Heart right ventricle (tissue), 16 donors: Measurements from ENCODE around the gene SPINK6. TPM values are rescaled to one million over a fixed set of nuclear protein-coding genes. Genes with fewer than 3 reads are reported as not detected.

ENCODE experiments used
- ATAC-seq, 8 donors: fragments of 200-7000 bp; cut with Tn5 transposase; one replicate each; pipeline ENCODE4 v1.9.1; 2020; ENCODE audit warnings: mild to moderate bottlenecking in 8 of 8, moderate library complexity in 8 of 8, moderate number of reproducible peaks in 1 of 8
- DNase-seq, 2 donors: peaks; one replicate each; pipeline ENCODE4 v3.0.0-alpha.2; 2020
- H3K27ac ChIP-seq, 10 donors: fragments of 200-600 bp; sonication (generic) in 2 of 10; one replicate each; pipeline versions ENCODE4 v1.5.0 to v1.8.0; 2020 to 2022; ENCODE audit warnings: mild to moderate bottlenecking in 3 of 10
- H3K27me3 ChIP-seq, 7 donors: fragments of 200-600 bp; one replicate each; pipeline ENCODE4 v1.8.0; 2021 to 2022; ENCODE audit warnings: mild to moderate bottlenecking in 2 of 7
- H3K36me3 ChIP-seq, 9 donors: fragments of 200-600 bp; sonication (generic) in 1 of 9; one replicate each; pipeline versions ENCODE4 v1.5.0 to v1.8.0; 2020 to 2022; ENCODE audit warnings: mild to moderate bottlenecking in 2 of 9
- H3K4me1 ChIP-seq, 9 donors: fragments of 200-600 bp; sonication (generic) in 1 of 9; one replicate each; pipeline versions ENCODE4 v1.5.0 to v1.8.0; 2020 to 2022; ENCODE audit warnings: mild to moderate bottlenecking in 4 of 9
- H3K4me3 ChIP-seq, 10 donors: fragments of 200-600 bp; sonication (generic) in 2 of 10; one replicate each; pipeline versions ENCODE4 v1.5.0 to v1.8.0; 2020 to 2022; ENCODE audit warnings: mild to moderate bottlenecking in 7 of 10, moderate library complexity in 2 of 10
- H3K9me3 ChIP-seq, 11 donors: fragments of 200-600 bp in 10 of 11; sonication (generic) in 2 of 11; one replicate each; pipeline versions ENCODE4 v1.5.0 to v1.8.0; 2013 to 2022; ENCODE audit warnings: mild to moderate bottlenecking in 2 of 11, control low read depth in 1 of 11, moderate library complexity in 1 of 11
- WGBS, 2 donors: extraction: QIAGEN DNeasy Blood & Tissue Kit; methylation state at CpG; one replicate each; pipeline ENCODE4 v1.1.7; 2013; ENCODE audit warnings: inconsistent platforms in 1 of 2; 5-methylcytosine and 5-hydroxymethylcytosine counted together
- intact Hi-C, 10 donors: fragments of 100-400 bp; cut with DNase I; formaldehyde crosslinking; loops; one replicate each; pipeline versions ENCODE4 v1.11.1 to v1.14.2; 2022
- polyA plus RNA-seq, 2 donors: library from polyadenylated mRNA; stranded (reverse); fragments of 200-250 nt; gene quantifications; one replicate each; pipeline ENCODE4 v1.2.3, GENCODE V29; 2013
- total RNA-seq, 10 donors: library from RNA; stranded (reverse); fragmentation: NEBNext Ultra II Directional in 3 of 10; extraction: Animal tissue kit (Norgen Biotek cat#: 25700) in 3 of 10; gene quantifications; one replicate each; pipeline versions ENCODE4 v1.2.1 to v1.2.4, GENCODE V29; 2021 to 2023
- TF ChIP-seq, protein P1 (sequence below), 9 donors: fragments of 200-600 bp; sonication (generic) in 2 of 9; IDR thresholded peaks; one replicate each; pipeline versions ENCODE4 v1.5.0 to v1.8.0; 2021 to 2022; ENCODE audit warnings: antibody characterized with exemption in 9 of 9, mild to moderate bottlenecking in 5 of 9, moderate library complexity in 1 of 9
- donor health status: Arrhythmogenic right ventricular cardiomyopathy.
- donor health status: ischemic (EF 13 %, LVEDD 7.1; RV severe dilation, severe dysfunction).
- donor health status: healthy with polysubstance abuse.
- donor health status: DM: no; HTN: yes; CAD: no.
- donor health status: DM: no; HTN: no; CAD: no.
- donor health status: ischemic (EF 25% LVEDD 6.9; RV normal size, moderate dysfunction).
- donor health status: ischemic (EF 25% LVEDD 5.7; RV mildly dilated, moderate dysfunction).
- donor health status: healthy.
- donor health status: DM: yes; HTN: yes; CAD: no.
- donor health status: Ischemic cardiomyopathy.
- donor health status: ischemic (EF 35%, LVEDD 5.7; RV mildly dilated, moderate dysfunction).
- donor health status: nonischemic (EF 11% LVEDD 7.7; RV severe dilation, severe dysfunction).
- donor health status: DM: yes; HTN: yes; CAD: no.
- donor health status: PGD.
- donor health status: ischemic (EF 29% LVEDD 5.4; RV normal size, mild dysfunction).
- donor health status: nonischemic (EF 23%, LVEDD 6.1; RV moderate dilation, normal function).

The SPINK6 gene
- total and polyA plus RNA-seq, 12 donors = not detected

- no peaks in the 10 kb centered on the region for H3K9me3 ChIP-seq
- TF ChIP-seq, protein P1, sequence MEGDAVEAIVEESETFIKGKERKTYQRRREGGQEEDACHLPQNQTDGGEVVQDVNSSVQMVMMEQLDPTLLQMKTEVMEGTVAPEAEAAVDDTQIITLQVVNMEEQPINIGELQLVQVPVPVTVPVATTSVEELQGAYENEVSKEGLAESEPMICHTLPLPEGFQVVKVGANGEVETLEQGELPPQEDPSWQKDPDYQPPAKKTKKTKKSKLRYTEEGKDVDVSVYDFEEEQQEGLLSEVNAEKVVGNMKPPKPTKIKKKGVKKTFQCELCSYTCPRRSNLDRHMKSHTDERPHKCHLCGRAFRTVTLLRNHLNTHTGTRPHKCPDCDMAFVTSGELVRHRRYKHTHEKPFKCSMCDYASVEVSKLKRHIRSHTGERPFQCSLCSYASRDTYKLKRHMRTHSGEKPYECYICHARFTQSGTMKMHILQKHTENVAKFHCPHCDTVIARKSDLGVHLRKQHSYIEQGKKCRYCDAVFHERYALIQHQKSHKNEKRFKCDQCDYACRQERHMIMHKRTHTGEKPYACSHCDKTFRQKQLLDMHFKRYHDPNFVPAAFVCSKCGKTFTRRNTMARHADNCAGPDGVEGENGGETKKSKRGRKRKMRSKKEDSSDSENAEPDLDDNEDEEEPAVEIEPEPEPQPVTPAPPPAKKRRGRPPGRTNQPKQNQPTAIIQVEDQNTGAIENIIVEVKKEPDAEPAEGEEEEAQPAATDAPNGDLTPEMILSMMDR (IDR thresholded peaks at IDR 0.05) = no peak
- H3K4me3 ChIP-seq = no peak overlapping the region
- H3K4me1 ChIP-seq = no peaks in the 10 kb centered on the region
- intact Hi-C loops = no loop called here
- ATAC-seq (no peak), DNase-seq (no peak)
- WGBS, 2 donors = 88 to 89% methylated on average over 4 of the region's 4 CpGs
- H3K27ac ChIP-seq = no peak overlapping the region
- H3K27me3 ChIP-seq = no peaks in the 10 kb centered on the region
- no peaks in the 10 kb centered on the region for H3K36me3 ChIP-seq
Measured at GRCh38 chr5:148166550-148167283, 36.1 kb upstream of the SPINK6 start.

DNA sequence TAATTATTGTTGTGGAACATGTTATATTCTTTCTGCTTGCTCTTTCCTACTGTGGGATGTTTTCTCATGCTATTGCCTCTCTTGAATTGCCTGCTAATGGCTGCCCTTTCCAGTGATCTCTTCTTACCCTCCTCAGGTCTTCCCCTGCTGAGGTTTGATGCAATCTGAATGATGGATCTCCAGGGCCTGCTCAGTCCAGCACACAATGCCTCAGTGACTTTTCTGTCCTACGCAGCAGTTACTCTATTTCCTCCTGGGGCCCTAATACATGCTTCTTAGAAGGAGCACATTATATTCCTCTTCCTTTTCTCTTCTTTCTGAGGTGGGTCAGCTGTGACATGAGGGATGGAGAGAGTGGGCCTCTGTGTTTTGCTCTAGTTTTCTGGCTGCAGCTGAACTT lies 34.6 kb upstream of the SPINK6 start, which contains the start of gene SPINK14:
Gene SPINK14, plus strand, starts transcription at position 301 of the 400 bp plus-strand sequence. CDS start 1,187 bp downstream, outside the sequence.
- ATAC-seq = no peak
- 94 to 97% methylated on average over 1 of the region's 1 CpG for WGBS, 2 donors
- DNase-seq = no peak
- no peaks in the 10 kb centered on the region for H3K36me3 ChIP-seq
- intact Hi-C loops = no loop called here
- H3K4me3 ChIP-seq = no peak within 1 kb of the TSS
- TF ChIP-seq, protein P1 (IDR thresholded peaks at IDR 0.05) = no peak
- H3K27ac ChIP-seq = no peak within 1 kb of the TSS
- no peaks in the 10 kb centered on the region for H3K4me1 ChIP-seq
- H3K27me3 ChIP-seq = no peaks in the 10 kb centered on the region
- H3K9me3 ChIP-seq = no peaks in the 10 kb centered on the region

- Histone ChIP-seq H3K27me3 (no peaks in the 10 kb centered on the region), H3K27ac (no peak overlapping the region), H3K4me3 (no peak overlapping the region), H3K4me1 (no peaks in the 10 kb centered on the region), H3K36me3 (no peaks in the 10 kb centered on the region), H3K9me3 (no peaks in the 10 kb centered on the region)
- TF ChIP-seq, protein P1 (IDR thresholded peaks at IDR 0.05) = no peak
- intact Hi-C loops = loop anchor here in 4 of 10 donors (10.0 kb wide), 3 partner anchors 202 to 862 kb away; no protein-coding TSS in a partner anchor
- WGBS, 2 donors = 77 to 86% methylated on average over 2 of the region's 2 CpGs
- DNase-seq = no peak
- no peak for ATAC-seq
Measured at GRCh38 chr5:148172377-148172776, 30.5 kb upstream of the SPINK6 start.

DNA sequence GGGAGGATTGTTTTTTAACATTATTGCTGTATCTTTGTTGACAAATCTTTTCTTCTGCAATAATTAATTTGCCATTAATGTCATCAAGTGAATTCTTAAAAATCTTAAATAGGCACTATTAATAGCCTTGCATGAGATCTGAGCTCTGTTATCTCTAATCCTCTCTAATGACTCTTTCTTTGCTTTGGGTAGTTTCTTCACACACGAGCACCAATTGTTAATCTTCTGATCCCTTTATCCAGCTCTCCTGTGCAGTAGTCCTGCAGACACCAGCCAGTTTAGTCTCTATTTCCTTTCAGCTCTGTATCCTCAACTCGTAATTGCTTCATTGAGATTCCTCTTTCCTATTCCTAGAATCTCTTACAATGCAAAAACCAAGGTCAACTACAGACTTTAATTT lies 26.4 kb upstream of the SPINK6 start:
- Histone ChIP-seq H3K4me1 (no peaks in the 10 kb centered on the region), H3K9me3 (no peaks in the 10 kb centered on the region), H3K4me3 (no peak overlapping the region), H3K36me3 (no peaks in the 10 kb centered on the region), H3K27me3 (no peaks in the 10 kb centered on the region), H3K27ac (no peak overlapping the region)
- no peak for DNase-seq
- intact Hi-C loops = loop anchor here in 8 of 10 donors (5.0 to 10.0 kb wide), 7 partner anchors 196 to 858 kb away; no protein-coding TSS in a partner anchor
- TF ChIP-seq, protein P1 (IDR thresholded peaks at IDR 0.05) = no peak
- 36 to 47% methylated on average over 2 of the region's 2 CpGs for WGBS, 2 donors
- ATAC-seq = no peak
